Tibial artery (tissue), 4 donors: ENCODE data around the gene ZBTB45.

ENCODE experiments used
- DNase-seq, 2 donors: peaks; one replicate each; pipeline ENCODE4 v3.0.0-alpha.2; 2019
- H3K27ac ChIP-seq, 2 donors: fragments of 200-600 bp; sonication (generic) in 1 of 2; 1 replicate in 1 of 2; 2 replicates in 1 of 2; pipeline ENCODE4 v1.5.1; 2018 to 2019; ENCODE audit warnings: mild to moderate bottlenecking in 1 of 2
- H3K27me3 ChIP-seq, 2 donors: fragments of 200-600 bp; sonication (generic) in 1 of 2; one replicate each; pipeline versions ENCODE4 v1.5.1 to v1.6.0; 2016 to 2019
- H3K36me3 ChIP-seq, 3 donors: fragments of 200-600 bp; sonication (generic) in 2 of 3; one replicate each; pipeline ENCODE4 v1.5.1; 2016 to 2019; ENCODE audit warnings: mild to moderate bottlenecking in 2 of 3
- H3K4me1 ChIP-seq, 4 donors: fragments of 200-600 bp; sonication (generic) in 2 of 4; 1 replicate in 3 of 4; 2 replicates in 1 of 4; pipeline ENCODE4 v1.5.1; 2016 to 2019
- H3K4me3 ChIP-seq, 2 donors: fragments of 200-600 bp; sonication (generic) in 1 of 2; 1 replicate in 1 of 2; 2 replicates in 1 of 2; pipeline ENCODE4 v1.5.1; 2018 to 2019; ENCODE audit warnings: mild to moderate bottlenecking in 2 of 2
- H3K9me3 ChIP-seq, 3 donors: fragments of 200-600 bp; sonication (generic) in 1 of 3; one replicate each; pipeline ENCODE4 v1.5.1; 2016 to 2019
- CTCF ChIP-seq, 2 experiments: fragments of 200-600 bp in 1 of 2; fragments of 450-650 bp in 1 of 2; IDR thresholded peaks; one replicate each; pipeline ENCODE4 v1.5.1; 2017 to 2019; ENCODE audit warnings: antibody characterized with exemption in 2 of 2, mild to moderate bottlenecking in 1 of 2, moderate library complexity in 1 of 2
- intact Hi-C: fragments of 100-400 bp; cut with DNase I; formaldehyde crosslinking; loops from one replicate; pipeline ENCODE4 v1.15.0; 2023; ENCODE audit warnings: low total_unique reads

ZBTB45 gene

GRCh38 chr19:58538257-58539168, 18.9 kb upstream of the ZBTB45 start:
- H3K4me3 ChIP-seq: peak overlapping the region; percentile 7 to 28
- peaks cover 0 to 16% (median 6%) of the 10 kb centered on the region in 4 donors for H3K4me1 ChIP-seq
- TF ChIP-seq CTCF (IDR thresholded peaks at IDR 0.05): no peak
- H3K36me3 ChIP-seq: no peaks in the 10 kb centered on the region
- peaks cover 0 to 38% of the 10 kb centered on the region in 2 donors for H3K27me3 ChIP-seq
- no peak for DNase-seq
- no peak overlapping the region for H3K27ac ChIP-seq
- intact Hi-C loops: no loop called here
- H3K9me3 ChIP-seq: no peaks in the 10 kb centered on the region

GRCh38 chr19:58536852-58537798, 17.5 kb upstream of the ZBTB45 start:
- Histone ChIP-seq H3K4me1 (peaks cover 0 to 10% (median 3%) of the 10 kb centered on the region in 4 donors), H3K36me3 (no peaks in the 10 kb centered on the region), H3K4me3 (no peak overlapping the region), H3K27me3 (peaks cover 0 to 41% of the 10 kb centered on the region in 2 donors), H3K9me3 (no peaks in the 10 kb centered on the region), H3K27ac (no peak overlapping the region)
- DNase-seq: no peak
- TF ChIP-seq CTCF (IDR thresholded peaks at IDR 0.05): no peak
- intact Hi-C loops: no loop called here

- intact Hi-C loops: no loop called here
- H3K4me1 ChIP-seq: peaks cover 0 to 10% (median 3%) of the 10 kb centered on the region in 4 donors
- no peaks in the 10 kb centered on the region for H3K9me3 ChIP-seq
- no peak overlapping the region for H3K4me3 ChIP-seq
- no peak for TF ChIP-seq CTCF (IDR thresholded peaks at IDR 0.05)
- H3K36me3 ChIP-seq: no peaks in the 10 kb centered on the region
- DNase-seq: no peak
- H3K27ac ChIP-seq: no peak overlapping the region
- H3K27me3 ChIP-seq: peaks cover 0 to 44% of the 10 kb centered on the region in 2 donors
These were observed 16.2 kb upstream of the ZBTB45 start for GRCh38 chr19:58535857-58536256.

GRCh38 chr19:58531034-58531840, 11.6 kb upstream of the ZBTB45 start:
- no peak overlapping the region for H3K27ac ChIP-seq
- no peak overlapping the region for H3K4me3 ChIP-seq
- H3K9me3 ChIP-seq: no peaks in the 10 kb centered on the region
- intact Hi-C loops: no loop called here
- no peaks in the 10 kb centered on the region for H3K36me3 ChIP-seq
- no peaks in the 10 kb centered on the region for H3K4me1 ChIP-seq
- TF ChIP-seq CTCF (IDR thresholded peaks at IDR 0.05): no peak
- H3K27me3 ChIP-seq: peaks cover 0 to 16% of the 10 kb centered on the region in 2 donors
- DNase-seq: no peak

- Histone ChIP-seq H3K27ac (no peak overlapping the region), H3K27me3 (peaks cover 0 to 11% of the 10 kb centered on the region in 2 donors), H3K4me1 (no peaks in the 10 kb centered on the region), H3K36me3 (no peaks in the 10 kb centered on the region), H3K4me3 (no peak overlapping the region), H3K9me3 (no peaks in the 10 kb centered on the region)
- intact Hi-C loops: no loop called here
- DNase-seq: no peak
- TF ChIP-seq CTCF (IDR thresholded peaks at IDR 0.05): no peak
These were observed 9.8 kb upstream of the ZBTB45 start for GRCh38 chr19:58529405-58529804.
